T-helper 2 cell treated with Interferon-gamma antibody and Interleukin-4, amounts not matched to agents 100 ng/mL and 5 ng/mL, for 36 hours (primary cell): ENCODE data around the gene ZNF211. TPM values are rescaled to one million over a fixed set of nuclear protein-coding genes. Genes with fewer than 3 reads are reported as not detected.

ENCODE experiments used
- intact Hi-C: fragments of 100-400 bp; cut with micrococcal nuclease; formaldehyde crosslinking; loops from one replicate; pipeline ENCODE4 v1.15.1; 2023
- total RNA-seq: library from RNA; stranded (reverse); gene quantifications from 2 replicates; pipeline ENCODE4 v1.2.3, GENCODE V29; 2022

Gene ZNF211
- total RNA-seq, 1 donor from 2014 or later, result 13.6 TPM

DNA sequence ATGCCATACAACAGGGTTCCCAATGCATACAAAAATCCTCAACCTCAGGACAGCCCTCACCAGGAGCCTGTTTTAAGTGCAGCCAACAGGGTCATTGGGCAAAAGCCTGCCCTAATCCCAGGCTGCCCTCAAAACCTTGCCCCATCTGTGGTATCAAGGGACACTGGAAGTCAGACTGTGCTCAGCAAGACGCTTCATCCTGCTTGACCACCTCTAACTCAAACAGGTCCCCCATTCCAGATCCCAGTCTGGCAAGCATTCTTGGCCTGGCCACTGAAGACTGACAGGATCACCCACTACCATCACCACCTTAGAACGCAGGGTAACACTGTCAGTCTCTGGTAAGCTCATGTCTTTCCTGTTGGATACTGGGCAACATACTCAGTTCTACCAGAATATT is 20.7 kb downstream of the ZNF211 start:
- intact Hi-C loops, result no loop called here

DNA sequence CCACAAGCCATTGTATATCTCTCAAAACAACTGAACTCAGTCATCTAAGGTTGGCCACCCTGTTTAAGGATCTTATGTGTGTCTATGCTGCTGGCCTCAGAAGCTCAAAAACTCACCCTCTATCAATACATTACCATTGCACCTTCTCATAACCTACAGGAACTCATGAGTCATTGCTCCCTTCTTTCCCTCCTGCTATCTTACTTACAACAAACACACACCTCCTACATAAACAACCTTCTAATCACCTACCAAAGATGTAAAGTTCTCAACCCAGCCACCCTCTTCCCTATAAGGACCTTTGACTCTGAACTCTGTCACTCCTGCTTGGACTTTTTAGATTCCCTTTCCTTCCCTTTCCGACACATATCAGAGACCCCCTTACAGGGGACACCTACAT is 22.5 kb downstream of the ZNF211 start:
- intact Hi-C loops, result no loop called here

DNA sequence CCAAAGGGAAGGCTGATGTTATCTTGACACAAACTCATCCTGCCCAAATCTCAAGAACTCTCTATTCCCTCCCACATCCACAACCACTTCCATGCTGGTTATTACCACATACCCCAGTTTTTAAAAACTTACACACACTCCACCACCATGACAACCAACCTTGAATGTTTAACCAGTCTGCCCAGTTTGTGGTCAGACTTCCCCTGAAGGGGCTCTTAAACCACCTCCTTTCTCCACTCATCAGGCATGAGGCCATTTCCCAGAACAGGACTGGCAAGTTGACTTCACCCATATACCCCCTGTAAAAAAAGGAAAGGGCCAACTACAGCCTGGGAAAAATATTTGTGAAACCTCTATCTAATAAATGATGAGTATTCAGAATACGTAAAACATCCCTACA is 23.4 kb downstream of the ZNF211 start:
- intact Hi-C loops, result no loop called here

DNA sequence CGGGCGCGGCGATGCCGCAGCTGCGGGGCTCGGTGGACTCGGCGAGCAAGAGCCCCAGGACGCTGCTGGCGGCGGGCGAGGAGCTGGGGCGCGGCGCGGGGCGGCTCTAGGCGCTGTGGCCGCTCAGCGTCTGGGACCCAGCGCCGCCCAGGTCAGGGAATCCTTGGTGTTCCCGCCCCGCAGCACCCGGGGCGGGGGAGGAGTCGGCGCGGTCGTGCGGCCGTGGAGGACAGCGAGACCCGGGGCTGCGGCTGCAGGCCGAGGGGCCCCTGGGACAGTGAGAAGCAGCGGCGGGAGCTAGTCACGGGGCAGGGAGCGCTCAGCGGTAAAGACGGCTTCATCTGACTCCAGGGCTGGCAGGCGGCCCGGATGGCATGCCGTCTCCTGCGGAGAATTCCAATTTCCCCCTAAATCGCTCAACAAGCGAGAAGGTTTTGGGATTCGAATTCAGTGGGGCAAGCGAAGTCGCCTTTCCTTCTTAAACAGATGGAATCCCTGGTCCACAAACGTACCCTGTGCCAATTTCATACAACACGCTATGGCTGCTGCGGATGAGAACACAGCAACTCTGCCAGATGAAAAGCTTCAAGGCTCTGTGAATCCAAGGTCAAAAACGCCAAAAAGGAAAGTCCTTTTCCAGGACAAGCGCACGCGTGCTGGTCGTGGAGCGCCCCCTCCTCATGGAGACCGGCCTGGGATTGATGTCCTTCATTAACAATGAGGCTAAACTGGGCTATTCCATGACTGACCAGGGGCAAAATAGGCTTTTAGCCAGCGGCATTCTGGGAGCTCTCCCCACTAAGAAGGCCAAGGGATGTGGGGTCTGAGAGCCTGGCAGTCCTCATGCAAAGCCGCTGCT is 31.5 kb downstream of the ZNF211 start:
- intact Hi-C loops, result no loop called here

- intact Hi-C loops, result no loop called here
Measured at GRCh38 chr19:57665261-57665806, 32.4 kb downstream of the ZNF211 start.

- intact Hi-C loops, result no loop called here
Measured at GRCh38 chr19:57667228-57667627, 34.3 kb downstream of the ZNF211 start.

DNA sequence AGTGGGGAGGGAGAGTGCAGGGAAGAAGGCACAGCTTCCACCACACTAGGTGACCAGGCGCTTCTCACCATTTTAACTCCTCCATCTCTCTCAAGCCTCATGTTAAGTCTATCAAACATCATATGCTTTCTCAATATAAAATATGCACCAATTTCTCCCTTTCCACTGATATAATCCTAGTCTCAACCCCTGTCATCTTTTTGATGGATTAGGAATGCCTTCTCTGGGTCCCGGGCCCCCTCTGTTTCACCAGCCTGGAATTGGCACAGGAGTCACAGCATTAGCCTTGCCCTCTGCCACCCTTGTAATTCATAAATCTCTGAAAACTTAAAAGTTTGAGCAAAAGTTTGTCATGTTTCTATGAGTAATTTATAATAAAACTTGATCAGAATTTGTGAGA is 35.7 kb downstream of the ZNF211 start, which contains the start of gene ZSCAN4:
TSS of gene ZSCAN4 (plus strand) at position 301 of the 400 bp plus-strand sequence. CDS start 7,211 bp downstream, outside the sequence.
- intact Hi-C loops, result no loop called here

GRCh38 chr19:57671124-57671895 is 38.3 kb downstream of the ZNF211 start:
- intact Hi-C loops, result no loop called here

- intact Hi-C loops, result no loop called here
Measured at GRCh38 chr19:57672466-57672865, 39.5 kb downstream of the ZNF211 start.

DNA sequence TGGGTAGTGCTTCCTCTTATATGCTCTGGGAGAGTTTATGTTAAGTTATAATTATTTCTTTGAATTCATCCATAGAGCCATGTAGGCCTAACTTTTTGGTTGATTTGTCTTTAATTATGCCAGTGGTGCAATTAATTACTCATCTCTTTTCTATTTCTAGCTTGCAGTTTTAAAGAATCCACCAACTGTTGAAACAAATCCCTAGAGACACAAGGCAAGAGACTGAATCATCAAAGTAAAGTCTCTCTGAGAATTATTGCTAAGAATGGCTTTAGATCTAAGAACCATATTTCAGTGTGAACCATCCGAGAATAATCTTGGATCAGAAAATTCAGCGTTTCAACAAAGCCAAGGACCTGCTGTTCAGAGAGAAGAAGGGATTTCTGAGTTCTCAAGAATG is 42.9 kb downstream of the ZNF211 start:
- intact Hi-C loops, result no loop called here

DNA sequence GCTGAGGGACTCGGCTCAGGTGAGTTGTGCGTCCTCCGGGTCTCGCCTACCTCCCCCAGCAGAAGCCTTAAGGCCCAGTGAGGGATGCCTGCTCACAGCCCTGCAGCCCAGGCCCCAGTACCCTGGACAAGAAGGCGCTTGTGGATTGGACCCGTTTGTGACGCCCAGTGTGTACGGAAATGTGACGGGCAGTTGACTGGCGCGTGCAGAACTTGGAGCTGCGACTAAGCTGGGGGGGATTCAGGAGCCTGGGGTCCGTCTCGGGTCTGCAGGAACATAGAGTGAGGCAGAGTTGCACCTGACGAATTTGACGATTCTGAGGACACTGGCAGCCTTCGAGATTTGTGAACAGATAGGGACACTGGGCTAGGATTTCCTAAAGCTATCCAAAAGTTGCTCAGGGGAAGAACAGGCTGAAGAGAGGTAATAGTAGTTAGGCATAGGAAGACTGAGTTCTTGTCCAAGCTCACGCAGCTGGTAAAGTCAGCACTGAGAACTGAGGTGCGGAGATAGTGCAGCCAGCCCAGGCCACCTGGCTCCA is 49.3 kb downstream of the ZNF211 start:
- intact Hi-C loops, result no loop called here

DNA sequence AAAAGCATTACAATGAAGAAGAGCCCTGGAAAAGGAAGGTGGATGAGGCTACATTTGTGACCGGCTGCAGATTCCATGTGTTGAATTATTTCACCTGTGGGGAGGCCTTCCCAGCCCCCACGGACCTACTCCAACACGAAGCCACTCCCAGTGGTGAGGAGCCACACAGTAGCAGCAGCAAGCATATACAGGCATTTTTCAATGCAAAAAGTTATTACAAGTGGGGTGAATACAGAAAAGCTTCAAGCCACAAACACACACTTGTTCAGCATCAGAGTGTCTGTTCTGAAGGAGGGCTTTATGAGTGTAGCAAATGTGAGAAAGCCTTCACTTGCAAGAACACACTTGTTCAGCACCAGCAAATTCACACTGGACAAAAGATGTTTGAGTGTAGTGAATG is 53.8 kb downstream of the ZNF211 start:
- intact Hi-C loops, result no loop called here

DNA sequence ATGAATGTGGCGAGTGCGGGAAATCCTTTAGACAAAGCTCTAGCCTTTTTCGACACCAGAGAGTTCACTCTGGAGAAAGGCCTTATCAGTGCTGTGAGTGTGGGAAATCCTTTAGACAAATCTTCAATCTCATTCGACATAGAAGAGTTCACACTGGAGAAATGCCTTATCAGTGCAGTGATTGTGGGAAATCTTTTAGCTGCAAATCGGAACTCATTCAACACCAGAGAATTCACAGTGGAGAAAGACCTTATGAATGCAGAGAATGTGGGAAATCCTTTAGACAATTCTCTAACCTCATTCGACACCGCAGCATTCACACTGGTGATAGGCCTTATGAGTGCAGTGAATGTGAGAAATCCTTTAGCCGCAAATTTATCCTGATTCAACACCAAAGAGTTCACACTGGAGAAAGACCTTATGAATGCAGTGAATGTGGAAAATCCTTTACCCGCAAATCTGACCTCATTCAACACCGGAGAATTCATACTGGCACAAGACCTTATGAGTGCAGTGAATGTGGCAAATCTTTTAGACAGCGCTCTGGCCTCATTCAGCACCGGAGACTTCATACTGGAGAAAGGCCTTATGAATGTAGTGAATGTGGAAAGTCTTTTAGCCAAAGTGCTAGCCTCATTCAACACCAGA is 54.5 kb downstream of the ZNF211 start:
- intact Hi-C loops, result no loop called here

DNA sequence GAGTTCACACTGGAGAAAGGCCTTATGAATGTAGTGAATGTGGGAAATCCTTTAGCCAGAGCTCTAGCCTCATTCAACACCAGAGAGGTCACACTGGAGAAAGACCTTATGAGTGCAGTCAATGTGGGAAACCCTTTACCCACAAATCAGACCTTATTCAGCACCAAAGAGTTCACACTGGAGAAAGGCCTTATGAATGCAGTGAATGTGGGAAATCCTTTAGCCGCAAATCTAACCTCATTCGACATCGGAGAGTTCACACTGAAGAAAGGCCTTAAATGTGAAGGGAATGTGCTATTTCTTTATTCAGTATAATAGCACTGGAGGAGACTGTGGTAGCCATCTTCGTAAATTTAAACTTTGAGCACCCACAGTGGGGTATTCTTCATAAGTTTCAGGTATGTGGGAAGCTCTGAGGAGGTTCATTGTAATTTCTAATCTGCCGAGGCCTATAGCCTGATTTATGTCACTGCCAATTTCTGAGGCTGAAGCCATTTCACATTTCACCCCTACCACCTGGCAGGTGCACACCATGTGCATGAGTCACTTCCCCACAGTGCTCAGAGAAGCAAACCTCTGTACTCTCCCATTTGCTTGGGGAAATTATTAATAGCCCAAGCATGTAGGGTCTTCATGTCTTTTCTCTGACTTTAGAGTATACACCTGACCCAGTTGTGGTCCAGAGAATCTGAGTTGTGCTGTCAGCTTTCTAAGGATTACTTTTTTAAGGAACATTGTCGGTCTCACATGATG is 55.2 kb downstream of the ZNF211 start:
- intact Hi-C loops, result no loop called here

- intact Hi-C loops, result no loop called here
Measured at GRCh38 chr19:57689750-57690149, 56.8 kb downstream of the ZNF211 start.

Other genes with a start within 250 kb of the ZNF211 start
- 17.1 and 19.9 TPM in 2 replicates for gene ZNF548, start 243.3 kb upstream of the ZNF211 start, total RNA-seq
- gene ZNF17, start 222.0 kb upstream of the ZNF211 start, total RNA-seq, result 11.3 and 12.1 TPM in 2 replicates
- 14.0 and 15.2 TPM in 2 replicates for gene ZNF749, start 197.8 kb upstream of the ZNF211 start, total RNA-seq
- 0.07 and 0.18 TPM in 2 replicates for gene VN1R1, start 176.0 kb upstream of the ZNF211 start, total RNA-seq
- gene ZNF772, start 155.6 kb upstream of the ZNF211 start, total RNA-seq, result 2.9 and 3.2 TPM in 2 replicates
- gene ZNF419, start 145.4 kb upstream of the ZNF211 start, total RNA-seq, result 5.9 and 6.7 TPM in 2 replicates
- gene ZNF773, start 133.2 kb upstream of the ZNF211 start, total RNA-seq, result 6.7 and 8.2 TPM in 2 replicates
- gene ZNF549, start 105.8 kb upstream of the ZNF211 start, total RNA-seq, result 6.8 and 7.7 TPM in 2 replicates
- gene ZNF550, start 73.3 kb upstream of the ZNF211 start, total RNA-seq, result 9.0 and 10.0 TPM in 2 replicates
- 4.5 and 5.0 TPM in 2 replicates for gene ZNF416, start 54.3 kb upstream of the ZNF211 start, total RNA-seq
- 4.1 and 4.4 TPM in 2 replicates for gene ZIK1, start 49.0 kb upstream of the ZNF211 start, total RNA-seq
- gene ZNF530, start 33.3 kb upstream of the ZNF211 start, total RNA-seq, result 7.6 and 7.7 TPM in 2 replicates
- 11.9 and 13.6 TPM in 2 replicates for gene ZNF134, start 18.9 kb upstream of the ZNF211 start, total RNA-seq
- not detected in 2 replicates for gene ZSCAN4, start 35.8 kb downstream of the ZNF211 start, total RNA-seq
- gene ZNF551, start 48.8 kb downstream of the ZNF211 start, total RNA-seq, result 10.2 and 12.2 TPM in 2 replicates
- 4.3 and 5.1 TPM in 2 replicates for gene ZNF154, start 76.0 kb downstream of the ZNF211 start, total RNA-seq
- 9.8 and 11.5 TPM in 2 replicates for gene ZNF671, start 94.5 kb downstream of the ZNF211 start, total RNA-seq
- 9.0 and 13.1 TPM in 2 replicates for gene ZNF776, start 113.6 kb downstream of the ZNF211 start, total RNA-seq
- gene ZNF586, start 136.5 kb downstream of the ZNF211 start, total RNA-seq, result 16.8 and 17.2 TPM in 2 replicates
- gene ZNF552, start 181.7 kb downstream of the ZNF211 start, total RNA-seq, result 9.2 and 9.6 TPM in 2 replicates
- 20.5 and 20.6 TPM in 2 replicates for gene ZNF587B, start 197.1 kb downstream of the ZNF211 start, total RNA-seq
- gene ZNF587, start 216.7 kb downstream of the ZNF211 start, total RNA-seq, result 36.1 and 37.7 TPM in 2 replicates